K562 (cell line): ENCODE measurements around the gene CHEK2. TPM values are rescaled to one million over a fixed set of nuclear protein-coding genes. Genes with fewer than 3 reads are reported as not detected.

ENCODE experiments used
- ATAC-seq: fragments of 200-7000 bp; cut with Tn5 transposase; 3 replicates; pipeline ENCODE4 v1.9.1; 2020; ENCODE audit warnings: moderate library complexity
- BruUV-seq: library from RNA; stranded (reverse); fragments of 400-500 nt; replicated peaks from 2 replicates; lab custom pipeline; 2021; lab: Mats Ljungman, UMichigan
- CTCF ChIA-PET: fragments of 300-600 bp; formaldehyde crosslinking; extraction: SDS; loops from one replicate; lab custom pipeline; 2021; ENCODE audit warnings: low intra/inter-chr PET ratio; lab: Yijun Ruan, JAX
- POLR2A ChIA-PET: fragments of 300-600, 350-650 bp; sonication (Branson Sonifier 250); formaldehyde crosslinking; extraction: SDS; loops from one replicate; lab custom pipeline; 2021; ENCODE audit warnings: antibody characterized with exemption, inconsistent platforms; lab: Yijun Ruan, JAX
- DNase-seq, 4 experiments: peaks; one replicate each; pipeline versions ENCODE4 v3.0.0 to v3.0.0-alpha.2; 2011 to 2018; ENCODE audit warnings: low spot score in 3 of 4, mixed read lengths in 3 of 4; ENCODE audit errors: extremely low read depth in 1 of 4
- FAIRE-seq: peaks from 2 replicates; lab custom pipeline; 2011; peaks lifted over from hg19 to GRCh38; lab: Jason Lieb, UNC
- H2AFZ ChIP-seq: 2 replicates; pipeline ENCODE4 v1.6.0; 2011; ENCODE audit warnings: low read depth, low read length, control low read depth, inconsistent platforms
- H3K27ac ChIP-seq: fragments of 200-600 bp; 3 replicates; pipeline ENCODE4 v1.8.0; 2011; ENCODE audit warnings: low read depth, mild to moderate bottlenecking, control low read depth, inconsistent platforms, low read length, moderate library complexity, mixed read lengths; ENCODE audit errors: extremely low read depth
- H3K27me3 ChIP-seq, 2 experiments: fragments of 300-600 bp in 1 of 2; 2 replicates in 1 of 2; 3 replicates in 1 of 2; pipeline versions ENCODE4 v1.6.0 to v1.8.0; 2011; ENCODE audit warnings: inconsistent platforms in 2 of 2, low read length in 2 of 2, mild to moderate bottlenecking in 1 of 2, mixed read lengths in 1 of 2, moderate library complexity in 1 of 2; ENCODE audit not compliant: control insufficient read depth in 2 of 2, insufficient read depth in 2 of 2
- H3K36me3 ChIP-seq: fragments of 300-600 bp; 3 replicates; pipeline ENCODE4 v1.8.0; 2011; ENCODE audit warnings: mild to moderate bottlenecking, low read length, inconsistent platforms; ENCODE audit not compliant: control insufficient read depth, insufficient read depth
- H3K4me1 ChIP-seq, 2 experiments: fragments of 200-600 bp in 1 of 2; replicated peaks in 1 of 2; 2 replicates in 1 of 2; 3 replicates in 1 of 2; pipeline versions ENCODE4 v1.5.1 to v1.8.0; 2011; ENCODE audit warnings: inconsistent platforms in 2 of 2, low read length in 2 of 2, mild to moderate bottlenecking in 1 of 2, mixed read lengths in 1 of 2, moderate library complexity in 1 of 2; ENCODE audit not compliant: control insufficient read depth in 2 of 2, insufficient read depth in 2 of 2
- H3K4me2 ChIP-seq: 2 replicates; pipeline ENCODE4 v1.6.1; 2011; ENCODE audit warnings: low read length, control low read depth, inconsistent platforms, mixed read lengths; ENCODE audit not compliant: insufficient read depth
- H3K4me3 ChIP-seq: fragments of 200-600 bp; sonication (generic), shearing (Covaris generic); 2 replicates; pipeline ENCODE4 v1.5.1; 2016; ENCODE audit warnings: control low read depth, inconsistent platforms
- H3K79me2 ChIP-seq: fragments of 200-600 bp; 3 replicates; pipeline ENCODE4 v1.8.0; 2011; ENCODE audit warnings: low read length, inconsistent platforms; ENCODE audit not compliant: control insufficient read depth, insufficient read depth
- H3K9ac ChIP-seq, 2 experiments: 2 replicates each; pipeline versions ENCODE4 v1.6.0 to v1.6.1; 2011; ENCODE audit warnings: low read depth in 2 of 2, low read length in 2 of 2, control low read depth in 1 of 2, inconsistent platforms in 1 of 2, mild to moderate bottlenecking in 1 of 2, mixed read lengths in 1 of 2; ENCODE audit not compliant: insufficient read depth in 1 of 2
- H3K9me1 ChIP-seq: one replicate; pipeline ENCODE4 v1.6.0; 2011; ENCODE audit warnings: inconsistent platforms, mild to moderate bottlenecking, low read length, moderate library complexity; ENCODE audit not compliant: control insufficient read depth, insufficient read depth
- H3K9me3 ChIP-seq: replicated peaks from 2 replicates; pipeline ENCODE4 v1.5.1; 2011; ENCODE audit warnings: low read depth, low read length, inconsistent platforms; ENCODE audit not compliant: control insufficient read depth, insufficient read depth
- H4K20me1 ChIP-seq: replicated peaks from 2 replicates; pipeline ENCODE4 v1.6.1; 2011; ENCODE audit warnings: low read length, inconsistent platforms, mixed read lengths; ENCODE audit not compliant: control insufficient read depth, insufficient read depth
- CBX2 ChIP-seq: fragments of 200-600 bp; sonication (generic); IDR thresholded peaks from one replicate; pipeline ENCODE4 v1.6.1; 2012; ENCODE audit warnings: mild to moderate bottlenecking, low read length, inconsistent platforms; ENCODE audit not compliant: insufficient read depth, poor library complexity, severe bottlenecking
- COPS2 ChIP-seq: fragments of 450-650 bp; conservative IDR thresholded peaks from 2 replicates; pipeline ENCODE4 v1.6.1; 2016; ENCODE audit warnings: mild to moderate bottlenecking, moderate library complexity
- ESRRB ChIP-seq: fragments of 250-450 bp; sonication (Bioruptor Pico); IDR thresholded peaks from 2 replicates; pipeline ENCODE4 v1.5.0; 2020; ENCODE audit warnings: mild to moderate bottlenecking, moderate library complexity, borderline replicate concordance
- GABPA ChIP-seq: fragments of 200-800 bp; sonication (Bioruptor generic); conservative IDR thresholded peaks from 2 replicates; pipeline ENCODE4 v1.6.1; 2016; ENCODE audit warnings: low read depth, missing genetic modification characterization, missing compliant biosample characterization
- YY1 ChIP-seq, 3 experiments: IDR thresholded peaks; 2 replicates each; pipeline ENCODE4 v1.6.1; 2011; ENCODE audit warnings: low read length in 2 of 3, mild to moderate bottlenecking in 2 of 3, moderate library complexity in 2 of 3, borderline replicate concordance in 1 of 3, control low read depth in 1 of 3, low read depth in 1 of 3; ENCODE audit not compliant: insufficient read depth in 3 of 3, insufficient replicate concordance in 2 of 3, control insufficient read depth in 1 of 3, insufficient read length in 1 of 3; ENCODE audit errors: extremely low read depth in 1 of 3
- ZC3H11A ChIP-seq: IDR thresholded peaks from 2 replicates; pipeline ENCODE4 v1.6.1; 2012; ENCODE audit warnings: low read depth, low read length, improper control_type of control experiment
- ZNF778 ChIP-seq: fragments of 450-650 bp; formaldehyde crosslinking; IDR thresholded peaks from 2 replicates; pipeline ENCODE4 v1.4.0; 2020; ENCODE audit warnings: mild to moderate bottlenecking, moderate library complexity
- WGBS: fragments of 100-300 bp; shearing (Covaris generic); methylation state at CpG from one replicate; pipeline ENCODE4 v1.1.6; 2016; ENCODE audit warnings: low coverage, mixed read lengths; ENCODE audit not compliant: insufficient coverage; ENCODE audit errors: missing lambda C conversion rate; 5-methylcytosine and 5-hydroxymethylcytosine counted together
- in situ Hi-C: fragments of 300-500 bp; cut with MboI; formaldehyde crosslinking; loops from 4 replicates; pipeline ENCODE4 v1.15.0; 2018; ENCODE audit warnings: inconsistent platforms, mixed read lengths
- intact Hi-C: fragments of 100-400 bp; cut with micrococcal nuclease; formaldehyde crosslinking; loops from 2 replicates; pipeline ENCODE4 v1.14.2; 2022
- polyA plus RNA-seq, 8 experiments: library from polyadenylated mRNA; depleted of rRNA in 4 of 8; stranded (reverse) in 5 of 8; unstranded in 3 of 8; fragments of >200 nt; fragmentation: Nextera tagmentation in 2 of 8; fragmentation: Illumina TruSeq in 1 of 8; extraction: Ambion mirVana in 2 of 8; extraction: Trizol in 1 of 8; gene quantifications; 2 replicates each; pipeline versions ENCODE4 v1.2.1 to v1.2.3, GENCODE V29; 2011 to 2014; ENCODE audit warnings: inconsistent platforms in 1 of 8, missing spikeins in 1 of 8
- total RNA-seq, 7 experiments: library from RNA; depleted of rRNA in 6 of 7; stranded (reverse); fragments of >200 nt in 6 of 7; fragmentation: Illumina TruSeq in 2 of 7; extraction: Trizol in 2 of 7; gene quantifications; 2 replicates each; pipeline versions ENCODE4 v1.2.1 to v1.2.3, GENCODE V29; 2011 to 2021; ENCODE audit warnings: low replicate concordance in 1 of 7
- TF ChIP-seq, protein P1 (sequence below), 2 experiments: fragments of 450-650 bp; IDR thresholded peaks; 2 replicates each; pipeline ENCODE4 v1.6.1; 2016; ENCODE audit warnings: mild to moderate bottlenecking in 2 of 2, borderline replicate concordance in 1 of 2, low read depth in 1 of 2, moderate library complexity in 1 of 2

CHEK2 gene
- total and polyA plus RNA-seq, 9 of the 15 experiments (the other 6 are each of a cell fraction or from before 2014, with no cell fraction given): 28.7 to 102 (median 58.0) TPM

DNA sequence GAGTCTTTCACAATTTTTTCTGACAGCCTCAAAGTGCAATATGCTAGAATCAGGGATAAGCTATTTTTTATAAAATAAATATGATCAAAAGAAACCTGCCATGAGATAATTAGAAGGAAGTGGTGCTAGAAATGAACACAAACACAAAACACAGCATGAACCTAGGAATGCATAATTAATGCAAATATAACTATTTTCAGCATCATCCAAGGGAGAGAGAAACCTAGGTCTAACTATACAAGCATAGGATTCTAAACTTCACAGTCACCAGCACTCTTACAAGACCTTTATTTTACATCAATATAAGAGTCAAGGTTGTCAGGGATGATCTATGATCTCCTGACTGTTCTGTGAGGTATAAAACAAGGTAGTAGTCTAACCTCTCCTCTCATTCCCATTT, 91.2 kb downstream of the CHEK2 start (continued):
- TF ChIP-seq, protein P1, sequence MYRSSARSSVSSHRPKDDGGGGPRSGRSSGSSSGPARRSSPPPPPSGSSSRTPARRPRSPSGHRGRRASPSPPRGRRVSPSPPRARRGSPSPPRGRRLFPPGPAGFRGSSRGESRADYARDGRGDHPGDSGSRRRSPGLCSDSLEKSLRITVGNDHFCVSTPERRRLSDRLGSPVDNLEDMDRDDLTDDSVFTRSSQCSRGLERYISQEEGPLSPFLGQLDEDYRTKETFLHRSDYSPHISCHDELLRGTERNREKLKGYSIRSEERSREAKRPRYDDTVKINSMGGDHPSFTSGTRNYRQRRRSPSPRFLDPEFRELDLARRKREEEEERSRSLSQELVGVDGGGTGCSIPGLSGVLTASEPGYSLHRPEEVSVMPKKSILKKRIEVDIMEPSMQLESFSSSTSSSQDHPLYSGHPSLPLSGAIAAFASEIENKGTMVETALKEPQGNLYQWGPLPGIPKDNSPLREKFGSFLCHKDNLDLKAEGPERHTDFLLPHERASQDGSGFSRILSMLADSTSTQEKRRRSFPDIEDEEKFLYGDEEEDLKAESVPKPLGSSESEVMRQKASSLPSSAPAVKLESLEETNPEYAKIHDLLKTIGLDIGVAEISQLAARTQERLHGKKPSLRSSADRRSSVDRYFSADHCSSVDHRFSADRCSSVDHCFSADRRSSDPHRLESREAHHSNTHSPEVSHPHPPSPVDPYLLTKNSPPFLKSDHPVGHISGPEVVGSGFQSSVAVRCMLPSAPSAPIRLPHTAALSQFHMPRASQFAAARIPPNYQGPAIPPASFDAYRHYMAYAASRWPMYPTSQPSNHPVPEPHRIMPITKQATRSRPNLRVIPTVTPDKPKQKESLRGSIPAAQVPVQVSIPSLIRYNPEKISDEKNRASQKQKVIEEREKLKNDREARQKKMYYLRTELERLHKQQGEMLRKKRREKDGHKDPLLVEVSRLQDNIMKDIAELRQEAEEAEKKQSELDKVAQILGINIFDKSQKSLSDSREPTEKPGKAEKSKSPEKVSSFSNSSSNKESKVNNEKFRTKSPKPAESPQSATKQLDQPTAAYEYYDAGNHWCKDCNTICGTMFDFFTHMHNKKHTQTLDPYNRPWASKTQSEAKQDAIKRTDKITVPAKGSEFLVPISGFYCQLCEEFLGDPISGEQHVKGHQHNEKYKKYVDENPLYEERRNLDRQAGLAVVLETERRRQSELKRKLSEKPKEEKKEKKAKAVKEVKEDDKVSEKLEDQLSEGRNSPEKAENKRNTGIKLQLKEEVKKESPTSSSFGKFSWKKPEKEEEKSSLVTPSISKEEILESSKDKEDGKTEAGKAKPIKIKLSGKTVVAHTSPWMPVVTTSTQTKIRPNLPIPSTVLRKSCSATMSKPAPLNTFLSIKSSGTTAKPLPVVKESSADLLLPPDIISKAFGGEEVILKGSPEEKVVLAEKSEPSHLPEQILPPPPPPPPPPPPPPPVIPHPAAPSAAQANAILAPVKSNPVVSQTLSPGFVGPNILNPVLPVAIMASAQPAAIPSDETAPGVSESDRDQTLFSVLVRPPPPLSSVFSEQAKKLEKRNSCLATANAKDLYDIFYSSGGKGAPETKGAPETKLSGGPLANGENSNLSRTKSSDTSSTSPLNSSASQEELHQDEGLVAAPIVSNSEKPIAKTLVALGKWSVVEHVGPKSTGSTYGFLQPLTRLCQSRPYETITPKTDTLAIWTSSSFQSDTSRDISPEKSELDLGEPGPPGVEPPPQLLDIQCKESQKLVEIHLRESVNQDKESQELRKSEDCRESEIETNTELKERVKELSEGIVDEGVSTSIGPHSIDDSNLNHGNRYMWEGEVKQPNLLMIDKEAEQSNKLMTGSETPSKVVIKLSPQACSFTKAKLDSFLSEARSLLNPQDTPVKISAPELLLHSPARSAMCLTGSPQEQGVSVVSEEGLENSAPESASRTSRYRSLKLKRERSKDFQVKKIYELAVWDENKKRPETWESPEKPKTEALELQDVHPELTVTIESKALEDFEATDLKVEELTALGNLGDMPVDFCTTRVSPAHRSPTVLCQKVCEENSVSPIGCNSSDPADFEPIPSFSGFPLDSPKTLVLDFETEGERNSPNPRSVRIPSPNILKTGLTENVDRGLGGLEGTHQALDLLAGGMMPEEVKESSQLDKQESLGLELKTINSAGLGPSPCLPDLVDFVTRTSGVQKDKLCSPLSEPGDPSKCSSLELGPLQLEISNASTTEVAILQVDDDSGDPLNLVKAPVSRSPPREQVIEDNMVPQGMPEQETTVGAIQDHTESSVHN (IDR thresholded peaks at IDR 0.05; ENCODE audit: borderline replicate concordance in 1 of 2, low read depth in 1 of 2): no peak

DNA sequence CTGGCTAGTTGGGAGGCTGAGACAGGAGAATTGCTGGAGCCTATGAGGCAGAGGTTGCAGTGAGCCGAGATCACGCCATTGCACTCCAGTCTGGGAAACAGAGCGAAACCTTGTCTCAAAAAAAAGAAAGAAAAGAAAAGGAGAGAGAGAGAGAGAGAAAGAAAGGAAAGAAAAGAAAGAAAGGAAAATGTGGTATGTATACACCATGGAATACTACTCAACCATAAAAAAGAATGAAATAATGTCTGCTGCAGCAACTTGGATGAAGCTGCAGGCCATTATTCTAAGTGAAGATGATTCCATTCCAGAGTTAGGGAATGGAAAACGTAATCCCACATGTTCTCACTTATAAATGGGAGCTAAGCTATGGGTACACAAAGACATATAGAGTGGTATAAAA, 92.8 kb downstream of the CHEK2 start:
- Histone ChIP-seq H3K27ac (no peak overlapping the region), H3K36me3 (no peaks in the 10 kb centered on the region), H4K20me1 (no peaks in the 10 kb centered on the region), H3K9me3 (no peaks in the 10 kb centered on the region), H3K4me2 (no peak overlapping the region), H3K4me3 (no peak overlapping the region), H3K9ac (no peak overlapping the region), H3K27me3 (no peaks in the 10 kb centered on the region), H3K4me1 (no peaks in the 10 kb centered on the region; a peak in 2 of 5 replicates), H2AFZ (no peak overlapping the region), H3K79me2 (no peaks in the 10 kb centered on the region), H3K9me1 (no peaks in the 10 kb centered on the region)
- intact Hi-C loops (no loop called here), in situ Hi-C loops (no loop called here)
- BruUV-seq: no TSS peak
- CTCF ChIA-PET: interaction anchor here (0.6 kb wide), 1 partner anchor 16 kb away, joined by 4 read pairs; no protein-coding TSS in a partner anchor
- DNase-seq: no peak
- no peak for FAIRE-seq
- no peak for ATAC-seq
- WGBS: 67% methylated on average over 2 of the region's 4 CpGs
- POLR2A ChIA-PET: interaction anchor here (0.6 kb wide), 1 partner anchor 427 kb away, joined by 3 read pairs; no protein-coding TSS in a partner anchor
- no peak for TF ChIP-seq COPS2
- TF ChIP-seq ZNF778 (CRISPR knock-in tag): no peak
- TF ChIP-seq CBX2: no peak
- no peak for TF ChIP-seq GABPA (tag)
- no peak for TF ChIP-seq YY1 (IDR thresholded peaks at IDR 0.05; ENCODE audit: borderline replicate concordance in 1 of 3, control insufficient read depth in 1 of 3, extremely low read depth in 1 of 3, insufficient read depth in 3 of 3, insufficient read length in 1 of 3, insufficient replicate concordance in 2 of 3, low read depth in 1 of 3, low read length in 2 of 3)
- TF ChIP-seq ESRRB (CRISPR knock-in tag): no peak
- no peak for TF ChIP-seq ZC3H11A
